GM12878 (cell line): ENCODE results near the gene C3orf20. TPM values are rescaled to one million over a fixed set of nuclear protein-coding genes. Genes with fewer than 3 reads are reported as not detected.

ENCODE experiments used
- ATAC-seq: fragments of 200-7000 bp; cut with Tn5 transposase; 3 replicates; pipeline ENCODE4 v1.9.1; 2020; ENCODE audit warnings: mild to moderate bottlenecking, moderate library complexity
- BruUV-seq: library from RNA; stranded (reverse); fragments of 400-500 nt; replicated peaks from 2 replicates; lab custom pipeline; 2021; lab: Mats Ljungman, UMichigan
- CTCF ChIA-PET: fragments of 300-600 bp; sonication (Branson Sonifier 250); formaldehyde crosslinking; extraction: SDS; loops from one replicate; lab custom pipeline; 2021; ENCODE audit warnings: inconsistent platforms; lab: Yijun Ruan, JAX
- POLR2A ChIA-PET: fragments of 350-600 bp; formaldehyde crosslinking; extraction: SDS; loops from one replicate; lab custom pipeline; 2021; ENCODE audit warnings: inconsistent platforms; lab: Charles Lee
- RAD21 ChIA-PET: fragments of 300-600 bp; sonication (Branson Sonifier 250); formaldehyde crosslinking; loops from one replicate; lab custom pipeline; 2023; ENCODE audit warnings: antibody characterized with exemption; ENCODE audit not compliant: unreplicated experiment; lab: Charles Lee
- SMC1A ChIA-PET: fragments of 300-600 bp; sonication (Branson Sonifier 250); formaldehyde crosslinking; loops from one replicate; lab custom pipeline; 2023; ENCODE audit not compliant: unreplicated experiment, uncharacterized antibody; lab: Charles Lee
- DNase-seq: peaks from one replicate; pipeline ENCODE4 v3.0.0-alpha.2; 2011; ENCODE audit warnings: low read depth, low spot score
- FAIRE-seq: peaks from 3 replicates; lab custom pipeline; 2011; peaks lifted over from hg19 to GRCh38; lab: Jason Lieb, UNC
- H2AFZ ChIP-seq: 2 replicates; pipeline ENCODE4 v1.6.0; 2011; ENCODE audit warnings: low read depth, low read length, control low read depth; ENCODE audit not compliant: control insufficient read depth
- H3K27ac ChIP-seq: 2 replicates; pipeline ENCODE4 v1.5.1; 2011; ENCODE audit warnings: control low read depth; ENCODE audit not compliant: control insufficient read depth, insufficient read depth
- H3K27me3 ChIP-seq, 2 experiments: replicated peaks in 1 of 2; 2 replicates each; pipeline versions ENCODE4 v1.6.0 to v1.6.1; 2011; ENCODE audit warnings: low read length in 1 of 2; ENCODE audit not compliant: control insufficient read depth in 2 of 2, insufficient read depth in 2 of 2
- H3K36me3 ChIP-seq, 2 experiments: 2 replicates each; pipeline ENCODE4 v1.5.1; 2011; ENCODE audit warnings: low read length in 1 of 2; ENCODE audit not compliant: control insufficient read depth in 2 of 2, insufficient read depth in 2 of 2
- H3K4me1 ChIP-seq: 2 replicates; pipeline ENCODE4 v1.6.1; 2011; ENCODE audit warnings: mild to moderate bottlenecking, low read length, moderate library complexity, mixed read lengths; ENCODE audit not compliant: control insufficient read depth, insufficient read depth
- H3K4me2 ChIP-seq: 2 replicates; pipeline ENCODE4 v1.6.0; 2011; ENCODE audit warnings: control low read depth; ENCODE audit not compliant: control insufficient read depth, insufficient read depth
- H3K4me3 ChIP-seq: fragments of 200-600 bp; sonication (generic); 2 replicates; pipeline ENCODE4 v1.5.1; 2016
- H3K79me2 ChIP-seq: 2 replicates; pipeline ENCODE4 v1.6.0; 2011; ENCODE audit warnings: low read length; ENCODE audit not compliant: control insufficient read depth, insufficient read depth
- H3K9ac ChIP-seq: 2 replicates; pipeline ENCODE4 v1.8.0; 2011; ENCODE audit warnings: low read length, control low read depth, mixed read lengths; ENCODE audit not compliant: control insufficient read depth, insufficient read depth
- H3K9me3 ChIP-seq: replicated peaks from 3 replicates; pipeline ENCODE4 v1.5.1; 2011; ENCODE audit warnings: mild to moderate bottlenecking, low read length; ENCODE audit not compliant: control insufficient read depth, insufficient read depth
- H4K20me1 ChIP-seq: 2 replicates; pipeline ENCODE4 v1.6.0; 2011; ENCODE audit not compliant: control insufficient read depth, insufficient read depth
- BRCA1 ChIP-seq: IDR thresholded peaks from 2 replicates; pipeline ENCODE4 v1.6.1; 2011; ENCODE audit warnings: low read depth, low read length, improper control_type of control experiment
- CBX5 ChIP-seq: sonication (generic); IDR thresholded peaks from 2 replicates; pipeline ENCODE4 v1.6.1; 2016; ENCODE audit warnings: low read depth, moderate library complexity, mild to moderate bottlenecking, inconsistent platforms
- WGBS: methylation state at CpG from one replicate; pipeline ENCODE4 v1.1.6; 2016; ENCODE audit warnings: low lambda C conversion rate; ENCODE audit not compliant: insufficient replicate concordance, insufficient coverage; ENCODE audit errors: missing lambda C conversion rate; 5-methylcytosine and 5-hydroxymethylcytosine counted together
- in situ Hi-C: fragments of 300-500 bp; cut with MboI; formaldehyde crosslinking; loops from 9 replicates; pipeline ENCODE4 v1.14.3; 2018; ENCODE audit warnings: mixed read lengths
- intact Hi-C: fragments of 100-400 bp; cut with micrococcal nuclease; formaldehyde crosslinking; loops from one replicate; pipeline ENCODE4 v1.14.2; 2022; ENCODE audit not compliant: unreplicated experiment
- polyA plus RNA-seq, 11 experiments: library from polyadenylated mRNA; depleted of rRNA in 4 of 11; unstranded in 6 of 11; stranded (reverse) in 5 of 11; fragments of >200 nt; fragmentation: Nextera tagmentation in 4 of 11; fragmentation: Illumina TruSeq in 1 of 11; extraction: Ambion mirVana in 4 of 11; extraction: Trizol in 1 of 11; gene quantifications; 1 replicate in 1 of 11; 2 replicates in 10 of 11; pipeline versions ENCODE4 v1.2.1 to v1.2.3, GENCODE V29; 2011 to 2016; ENCODE audit warnings: inconsistent platforms in 2 of 11, missing spikeins in 2 of 11, low read depth in 1 of 11
- total RNA-seq, 4 experiments: library from RNA; depleted of rRNA in 3 of 4; stranded (reverse); fragments of >200 nt in 3 of 4; fragmentation: Illumina TruSeq in 1 of 4; extraction: Trizol in 1 of 4; gene quantifications; 2 replicates each; pipeline versions ENCODE4 v1.2.1 to v1.2.3, GENCODE V29; 2013 to 2021
- TF ChIP-seq, protein P1 (sequence below): fragments of 450-650 bp; IDR thresholded peaks from 2 replicates; pipeline ENCODE4 v1.6.1; 2016; ENCODE audit warnings: mild to moderate bottlenecking, moderate library complexity, borderline replicate concordance
- TF ChIP-seq, protein P2 (sequence below): fragments of 450-650 bp; IDR thresholded peaks from 2 replicates; pipeline ENCODE4 v1.6.1; 2017; ENCODE audit warnings: mild to moderate bottlenecking
- TF ChIP-seq, protein P3 (sequence below): fragments of 450-650 bp; IDR thresholded peaks from 2 replicates; pipeline ENCODE4 v1.6.1; 2016; ENCODE audit warnings: mild to moderate bottlenecking

The C3orf20 gene
- total and polyA plus RNA-seq, 10 of the 15 experiments (the other 5 are each of a cell fraction or from before 2014, with no cell fraction given): 0.05 to 2.9 (median 1.0) TPM

DNA sequence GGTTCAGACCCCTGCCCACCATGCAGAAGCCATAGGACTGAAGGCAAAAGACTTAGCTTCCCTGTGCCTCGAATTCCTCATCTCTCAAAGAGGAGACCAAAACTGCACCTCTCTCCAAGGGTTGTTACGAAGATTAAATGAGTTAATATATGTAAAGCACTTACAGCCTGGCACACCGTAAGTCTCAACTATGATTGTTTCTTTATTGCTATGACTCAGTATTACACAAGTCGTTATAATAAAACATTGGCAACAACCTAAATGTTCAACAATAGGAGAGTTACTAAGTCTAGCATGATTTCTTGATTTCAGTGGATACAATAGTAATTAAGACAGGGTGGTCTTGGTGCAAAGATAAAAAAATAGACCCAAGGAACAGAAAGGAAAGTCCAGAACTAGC lies 124.2 kb downstream of the C3orf20 start (continued):
- TF ChIP-seq, protein P1, sequence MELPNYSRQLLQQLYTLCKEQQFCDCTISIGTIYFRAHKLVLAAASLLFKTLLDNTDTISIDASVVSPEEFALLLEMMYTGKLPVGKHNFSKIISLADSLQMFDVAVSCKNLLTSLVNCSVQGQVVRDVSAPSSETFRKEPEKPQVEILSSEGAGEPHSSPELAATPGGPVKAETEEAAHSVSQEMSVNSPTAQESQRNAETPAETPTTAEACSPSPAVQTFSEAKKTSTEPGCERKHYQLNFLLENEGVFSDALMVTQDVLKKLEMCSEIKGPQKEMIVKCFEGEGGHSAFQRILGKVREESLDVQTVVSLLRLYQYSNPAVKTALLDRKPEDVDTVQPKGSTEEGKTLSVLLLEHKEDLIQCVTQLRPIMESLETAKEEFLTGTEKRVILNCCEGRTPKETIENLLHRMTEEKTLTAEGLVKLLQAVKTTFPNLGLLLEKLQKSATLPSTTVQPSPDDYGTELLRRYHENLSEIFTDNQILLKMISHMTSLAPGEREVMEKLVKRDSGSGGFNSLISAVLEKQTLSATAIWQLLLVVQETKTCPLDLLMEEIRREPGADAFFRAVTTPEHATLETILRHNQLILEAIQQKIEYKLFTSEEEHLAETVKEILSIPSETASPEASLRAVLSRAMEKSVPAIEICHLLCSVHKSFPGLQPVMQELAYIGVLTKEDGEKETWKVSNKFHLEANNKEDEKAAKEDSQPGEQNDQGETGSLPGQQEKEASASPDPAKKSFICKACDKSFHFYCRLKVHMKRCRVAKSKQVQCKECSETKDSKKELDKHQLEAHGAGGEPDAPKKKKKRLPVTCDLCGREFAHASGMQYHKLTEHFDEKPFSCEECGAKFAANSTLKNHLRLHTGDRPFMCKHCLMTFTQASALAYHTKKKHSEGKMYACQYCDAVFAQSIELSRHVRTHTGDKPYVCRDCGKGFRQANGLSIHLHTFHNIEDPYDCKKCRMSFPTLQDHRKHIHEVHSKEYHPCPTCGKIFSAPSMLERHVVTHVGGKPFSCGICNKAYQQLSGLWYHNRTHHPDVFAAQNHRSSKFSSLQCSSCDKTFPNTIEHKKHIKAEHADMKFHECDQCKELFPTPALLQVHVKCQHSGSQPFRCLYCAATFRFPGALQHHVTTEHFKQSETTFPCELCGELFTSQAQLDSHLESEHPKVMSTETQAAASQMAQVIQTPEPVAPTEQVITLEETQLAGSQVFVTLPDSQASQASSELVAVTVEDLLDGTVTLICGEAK: no peak
- TF ChIP-seq, protein P2, sequence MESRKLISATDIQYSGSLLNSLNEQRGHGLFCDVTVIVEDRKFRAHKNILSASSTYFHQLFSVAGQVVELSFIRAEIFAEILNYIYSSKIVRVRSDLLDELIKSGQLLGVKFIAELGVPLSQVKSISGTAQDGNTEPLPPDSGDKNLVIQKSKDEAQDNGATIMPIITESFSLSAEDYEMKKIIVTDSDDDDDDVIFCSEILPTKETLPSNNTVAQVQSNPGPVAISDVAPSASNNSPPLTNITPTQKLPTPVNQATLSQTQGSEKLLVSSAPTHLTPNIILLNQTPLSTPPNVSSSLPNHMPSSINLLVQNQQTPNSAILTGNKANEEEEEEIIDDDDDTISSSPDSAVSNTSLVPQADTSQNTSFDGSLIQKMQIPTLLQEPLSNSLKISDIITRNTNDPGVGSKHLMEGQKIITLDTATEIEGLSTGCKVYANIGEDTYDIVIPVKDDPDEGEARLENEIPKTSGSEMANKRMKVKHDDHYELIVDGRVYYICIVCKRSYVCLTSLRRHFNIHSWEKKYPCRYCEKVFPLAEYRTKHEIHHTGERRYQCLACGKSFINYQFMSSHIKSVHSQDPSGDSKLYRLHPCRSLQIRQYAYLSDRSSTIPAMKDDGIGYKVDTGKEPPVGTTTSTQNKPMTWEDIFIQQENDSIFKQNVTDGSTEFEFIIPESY: no peak
- no peak for TF ChIP-seq BRCA1

DNA sequence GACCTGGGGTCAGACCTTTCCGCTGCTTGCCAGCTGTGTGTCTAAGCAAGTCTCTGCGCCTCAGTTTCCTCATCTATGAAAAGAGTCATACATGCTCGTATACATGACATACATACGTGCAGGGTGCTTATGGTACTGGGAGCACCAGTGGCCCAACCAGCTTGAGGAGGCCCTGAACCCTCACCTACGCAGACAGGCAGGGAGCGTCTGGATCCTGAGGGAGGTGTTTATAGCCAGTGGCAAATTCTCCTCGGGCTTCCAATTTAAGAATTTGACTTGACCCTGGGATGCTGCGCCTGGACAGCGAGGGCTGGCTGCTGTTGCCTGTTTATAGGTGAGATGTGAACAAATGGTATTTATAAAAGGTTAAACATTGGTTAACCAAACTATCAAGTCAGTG lies 126.1 kb downstream of the C3orf20 start:
- H3K27me3 ChIP-seq: peaks cover 1 to 2% of the 10 kb centered on the region in 2 experiments; a peak in 1 of 4 replicates
- BruUV-seq: no TSS peak
- SMC1A ChIA-PET: interaction anchor here (1.0 kb wide), 1 partner anchor 20 kb away, joined by 3 read pairs; no protein-coding TSS in a partner anchor
- ATAC-seq (no peak), DNase-seq (no peak), FAIRE-seq (no peak)
- no peak overlapping the region for H3K9ac ChIP-seq
- no peak overlapping the region for H2AFZ ChIP-seq
- in situ Hi-C loops: no loop called here
- POLR2A ChIA-PET: interaction anchor here (0.5 kb wide), 1 partner anchor 128 kb away, joined by 5 read pairs; no protein-coding TSS in a partner anchor
- CTCF ChIA-PET: no interaction called here
- no peaks in the 10 kb centered on the region for H3K79me2 ChIP-seq
- H3K4me1 ChIP-seq: no peaks in the 10 kb centered on the region
- H4K20me1 ChIP-seq: no peaks in the 10 kb centered on the region
- H3K9me3 ChIP-seq: no peaks in the 10 kb centered on the region
- no peak overlapping the region for H3K4me3 ChIP-seq
- RAD21 ChIA-PET: no interaction called here
- H3K36me3 ChIP-seq: no peaks in the 10 kb centered on the region
- no peak overlapping the region for H3K4me2 ChIP-seq
- 19% methylated on average over 9 of the region's 9 CpGs for WGBS
- TF ChIP-seq, protein P3, sequence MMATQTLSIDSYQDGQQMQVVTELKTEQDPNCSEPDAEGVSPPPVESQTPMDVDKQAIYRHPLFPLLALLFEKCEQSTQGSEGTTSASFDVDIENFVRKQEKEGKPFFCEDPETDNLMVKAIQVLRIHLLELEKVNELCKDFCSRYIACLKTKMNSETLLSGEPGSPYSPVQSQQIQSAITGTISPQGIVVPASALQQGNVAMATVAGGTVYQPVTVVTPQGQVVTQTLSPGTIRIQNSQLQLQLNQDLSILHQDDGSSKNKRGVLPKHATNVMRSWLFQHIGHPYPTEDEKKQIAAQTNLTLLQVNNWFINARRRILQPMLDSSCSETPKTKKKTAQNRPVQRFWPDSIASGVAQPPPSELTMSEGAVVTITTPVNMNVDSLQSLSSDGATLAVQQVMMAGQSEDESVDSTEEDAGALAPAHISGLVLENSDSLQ: no peak
- no peak for TF ChIP-seq CBX5
- no peak overlapping the region for H3K27ac ChIP-seq
- intact Hi-C loops: no loop called here
